Activated CD8-positive, alpha-beta T cell treated with anti-CD3 and anti-CD28 coated beads for 36 hours (primary cell): ENCODE measurements around the gene NCOA5. TPM values are rescaled to one million over a fixed set of nuclear protein-coding genes. Genes with fewer than 3 reads are reported as not detected.
A peak's percentile ranks its signal among the peaks of the same experiment; 100 is the strongest.

Source experiments
- ATAC-seq: fragments of 200-7000 bp; cut with Tn5 transposase; one replicate; pipeline ENCODE4 v1.10.0; 2021; ENCODE audit warnings: mild to moderate bottlenecking, moderate library complexity
- CTCF ChIA-PET: fragments of 350-600 bp; sonication (Branson Sonifier 250); formaldehyde crosslinking; loops from one replicate; lab custom pipeline; 2021; ENCODE audit warnings: antibody characterized with exemption; lab: Charles Lee
- POLR2A ChIA-PET: fragments of 350-600 bp; sonication (Branson Sonifier 250); formaldehyde crosslinking; loops from one replicate; lab custom pipeline; 2021; ENCODE audit warnings: antibody characterized with exemption; lab: Charles Lee
- DNase-seq: peaks from one replicate; pipeline ENCODE4 v3.0.0-alpha.2; 2020
- H3K27ac Mint-ChIP-seq: one replicate; pipeline ENCODE4 v1.8.0; 2021; ENCODE audit warnings: mild to moderate bottlenecking, mixed read lengths
- H3K27me3 Mint-ChIP-seq: one replicate; pipeline ENCODE4 v1.8.0; 2021; ENCODE audit warnings: mixed read lengths
- H3K36me3 Mint-ChIP-seq: one replicate; pipeline ENCODE4 v1.8.0; 2021; ENCODE audit warnings: low read depth, mixed read lengths
- H3K4me1 Mint-ChIP-seq: one replicate; pipeline ENCODE4 v1.8.0; 2021; ENCODE audit warnings: low read depth, mixed read lengths
- H3K4me3 Mint-ChIP-seq: one replicate; pipeline ENCODE4 v1.8.0; 2021; ENCODE audit warnings: mild to moderate bottlenecking, moderate library complexity, mixed read lengths
- H3K9me3 Mint-ChIP-seq: one replicate; pipeline ENCODE4 v1.8.0; 2021; ENCODE audit warnings: mixed read lengths
- CTCF ChIP-seq: fragments of 200-600 bp; IDR thresholded peaks from one replicate; pipeline ENCODE4 v1.8.0; 2022; ENCODE audit warnings: antibody characterized with exemption, mild to moderate bottlenecking
- intact Hi-C: fragments of 100-400 bp; cut with micrococcal nuclease; formaldehyde crosslinking; loops from one replicate; pipeline ENCODE4 v1.10.0; 2022
- total RNA-seq, 2 experiments: library from RNA; stranded (reverse); gene quantifications; one replicate each; pipeline ENCODE4 v1.2.3, GENCODE V29; 2021

Gene NCOA5
- total RNA-seq, 2 experiments from 2014 or later, result 13.1 to 16.8 TPM

DNA sequence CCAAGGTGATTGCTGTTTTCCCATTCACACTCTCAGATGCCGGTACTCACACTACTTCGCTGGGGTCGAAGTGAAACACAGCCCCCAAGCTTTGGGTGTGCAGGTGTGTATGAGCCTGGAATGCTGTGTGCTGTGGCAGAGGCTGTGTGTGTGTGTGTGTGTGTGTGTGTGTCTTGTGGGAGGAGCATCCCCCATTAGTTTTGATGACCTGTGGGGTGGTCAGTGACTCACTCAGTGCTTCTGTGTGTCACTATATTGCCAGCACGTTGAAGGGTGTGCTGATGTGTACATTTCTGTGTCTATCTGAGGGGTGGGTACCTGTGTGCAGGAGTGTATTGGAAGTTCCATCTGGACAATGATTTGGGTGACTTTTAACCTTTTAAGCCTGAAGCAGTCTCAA, 65.8 kb downstream of the NCOA5 start:
- no peak for DNase-seq
- CTCF ChIA-PET, result interaction anchor here (0.7 to 2.8 kb wide), 11 partner anchors 8 to 384 kb away, joined by 3 to 14 read pairs (median 4); no protein-coding TSS in a partner anchor
- Mint-ChIP-seq H3K4me1 (peaks cover 6% of the 10 kb centered on the region), H3K36me3 (no peaks in the 10 kb centered on the region), H3K27ac (no peak overlapping the region), H3K9me3 (no peaks in the 10 kb centered on the region), H3K4me3 (no peak overlapping the region), H3K27me3 (peaks cover 41% of the 10 kb centered on the region)
- no peak for TF ChIP-seq CTCF
- ATAC-seq, result no peak
- POLR2A ChIA-PET, result no interaction called here
- intact Hi-C loops, result loop anchor here (5.0 kb wide), 3 partner anchors 38 to 148 kb away; partner anchors contain the start of gene NCOA5

GRCh38 chr20:46023148-46023484, 66.6 kb downstream of the NCOA5 start:
- Mint-ChIP-seq H3K27me3 (peaks cover 37% of the 10 kb centered on the region), H3K4me3 (no peak overlapping the region)

GRCh38 chr20:46022411-46023147, 67.2 kb downstream of the NCOA5 start:
- Mint-ChIP-seq H3K27me3 (peaks cover 32% of the 10 kb centered on the region), H3K4me3 (peak overlapping the region; percentile 67), H3K9me3 (no peaks in the 10 kb centered on the region), H3K36me3 (no peaks in the 10 kb centered on the region), H3K27ac (no peak overlapping the region), H3K4me1 (peaks cover 6% of the 10 kb centered on the region)
- DNase-seq, result peak; percentile 83
- intact Hi-C loops, result loop anchor here (5.0 kb wide), 3 partner anchors 40 to 150 kb away; partner anchors contain the start of gene NCOA5
- TF ChIP-seq CTCF, result peak; percentile 82
- peak; percentile 68 for ATAC-seq
- CTCF ChIA-PET, result interaction anchor here (0.6 to 2.8 kb wide), 32 partner anchors 9 to 385 kb away, joined by 3 to 33 read pairs (median 4); no protein-coding TSS in a partner anchor
- POLR2A ChIA-PET, result interaction anchor here (1.0 kb wide), 1 partner anchor 51 kb away, joined by 3 read pairs; the partner anchor contains the start of gene ZNF335

More at GRCh38 chr20:46023148-46023484, 66.6 kb downstream of the NCOA5 start:
- H3K9me3 Mint-ChIP-seq, result no peaks in the 10 kb centered on the region
- DNase-seq, result no peak
- no peak for TF ChIP-seq CTCF
- peaks cover 6% of the 10 kb centered on the region for H3K4me1 Mint-ChIP-seq
- POLR2A ChIA-PET, result interaction anchor here (1.0 kb wide), 1 partner anchor 51 kb away, joined by 3 read pairs; the partner anchor contains the start of gene ZNF335
- CTCF ChIA-PET, result interaction anchor here (0.6 to 2.8 kb wide), 30 partner anchors 9 to 385 kb away, joined by 3 to 33 read pairs (median 4); no protein-coding TSS in a partner anchor
- no peak overlapping the region for H3K27ac Mint-ChIP-seq
- no peaks in the 10 kb centered on the region for H3K36me3 Mint-ChIP-seq
- intact Hi-C loops, result loop anchor here (5.0 kb wide), 3 partner anchors 39 to 149 kb away; partner anchors contain the start of gene NCOA5
- no peak for ATAC-seq

DNA sequence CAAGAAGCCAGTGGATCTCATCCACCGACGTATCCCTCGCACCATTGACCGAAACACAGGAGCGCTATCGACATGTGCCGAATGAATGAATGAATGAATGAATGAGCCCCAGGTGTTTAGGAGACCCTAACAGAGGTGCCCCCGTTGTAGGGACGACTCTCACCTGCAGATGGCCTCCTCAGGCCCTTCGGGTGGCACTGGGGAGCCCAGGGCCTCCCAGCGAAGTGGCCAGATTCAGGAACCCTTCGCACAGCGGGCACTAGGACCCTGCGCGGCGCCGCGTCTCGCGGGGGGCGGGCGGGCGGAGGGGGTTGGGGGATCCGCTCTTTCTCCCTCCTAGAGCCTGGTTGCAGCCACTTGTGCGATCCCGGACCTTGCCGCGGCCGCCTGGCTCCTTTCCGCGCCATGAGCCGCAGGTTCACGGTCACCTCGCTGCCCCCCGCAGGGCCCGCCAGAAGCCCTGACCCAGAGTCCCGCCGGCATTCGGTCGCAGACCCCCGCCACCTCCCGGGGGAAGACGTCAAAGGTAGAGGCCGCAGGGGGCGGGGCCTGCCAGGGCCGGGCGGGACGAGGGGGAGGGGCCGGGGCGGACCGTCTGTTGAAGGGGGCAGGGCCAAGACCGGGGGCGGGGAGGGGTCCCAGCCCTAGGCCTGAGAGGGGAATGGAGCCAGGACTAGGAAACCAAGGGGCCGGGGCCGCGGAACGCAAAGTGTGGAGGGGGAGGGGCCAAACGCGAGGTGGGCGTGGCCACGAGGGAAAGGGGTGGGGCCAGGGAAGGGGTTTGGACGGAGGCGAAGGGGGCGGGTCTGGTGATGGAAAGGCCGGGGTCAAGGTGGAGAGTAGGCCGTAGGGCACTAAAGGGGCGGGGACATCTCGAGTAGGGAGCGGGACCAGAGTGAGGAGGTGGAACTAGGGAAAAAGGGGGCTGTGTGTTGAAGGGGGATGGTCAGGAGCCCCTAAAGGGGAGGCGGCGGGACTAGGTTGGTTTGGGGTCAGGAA, 68.1 kb downstream of the NCOA5 start:
- H3K27me3 Mint-ChIP-seq, result peaks cover 32% of the 10 kb centered on the region
- H3K4me3 Mint-ChIP-seq, result peak overlapping the region; percentile 67
- H3K4me1 Mint-ChIP-seq, result peaks cover 6% of the 10 kb centered on the region
- DNase-seq (peak; percentile 75), ATAC-seq (peak; percentile 69)
- H3K36me3 Mint-ChIP-seq, result no peaks in the 10 kb centered on the region
- no peaks in the 10 kb centered on the region for H3K9me3 Mint-ChIP-seq
- ChIA-PET POLR2A (interaction anchor here (1.0 kb wide), 1 partner anchor 50 kb away, joined by 3 read pairs; the partner anchor contains the start of gene ZNF335), CTCF (interaction anchor here (0.8 to 2.8 kb wide), 27 partner anchors 8 to 327 kb away, joined by 3 to 33 read pairs (median 4); no protein-coding TSS in a partner anchor)
- intact Hi-C loops, result loop anchor here (5.0 kb wide), 3 partner anchors 41 to 151 kb away; partner anchors contain the start of gene NCOA5
- no peak overlapping the region for H3K27ac Mint-ChIP-seq
- peak; percentile 17 for TF ChIP-seq CTCF
